Retinal pigment epithelial cell (primary cell): ENCODE data around the gene CACNA1C.

Experiments used
- DNase-seq: peaks from one replicate; pipeline ENCODE4 v3.0.0-alpha.2; 2010; ENCODE audit warnings: low read depth
- H3K4me3 ChIP-seq: 2 replicates; pipeline ENCODE4 v1.5.1; 2011; ENCODE audit warnings: mild to moderate bottlenecking, low read length, control low read depth, moderate library complexity
- TF ChIP-seq, protein P1 (sequence below): conservative IDR thresholded peaks from 2 replicates; pipeline ENCODE4 v1.5.1; 2011; ENCODE audit warnings: low read depth, low read length, control low read depth, inconsistent platforms

CACNA1C gene

DNA sequence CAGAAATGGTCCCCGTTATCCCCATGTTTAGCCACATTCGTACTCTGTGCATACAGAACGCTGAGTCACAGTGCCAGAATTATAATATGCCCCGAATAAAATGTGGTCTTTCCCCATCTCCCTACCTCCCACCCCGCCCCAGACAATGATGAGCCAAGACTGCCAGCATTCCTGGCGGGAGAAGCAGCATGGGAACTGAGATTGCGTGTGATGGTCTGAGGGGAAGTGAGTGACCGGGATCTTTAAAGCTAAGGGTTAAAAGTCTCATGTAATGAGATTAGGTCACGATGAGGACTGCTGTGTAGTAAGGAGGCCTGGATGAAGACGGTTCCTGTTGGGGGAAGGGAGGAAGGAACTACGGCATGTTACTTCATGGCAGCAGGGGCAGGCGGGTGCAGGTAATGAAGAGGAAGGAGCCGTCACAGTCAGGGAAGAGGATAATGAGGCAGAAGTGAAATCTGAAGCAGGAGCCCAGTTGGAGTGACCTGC lies 498.7 kb downstream of the CACNA1C start:
- DNase-seq = no peak
- H3K4me3 ChIP-seq = no peak overlapping the region
- TF ChIP-seq, protein P1, sequence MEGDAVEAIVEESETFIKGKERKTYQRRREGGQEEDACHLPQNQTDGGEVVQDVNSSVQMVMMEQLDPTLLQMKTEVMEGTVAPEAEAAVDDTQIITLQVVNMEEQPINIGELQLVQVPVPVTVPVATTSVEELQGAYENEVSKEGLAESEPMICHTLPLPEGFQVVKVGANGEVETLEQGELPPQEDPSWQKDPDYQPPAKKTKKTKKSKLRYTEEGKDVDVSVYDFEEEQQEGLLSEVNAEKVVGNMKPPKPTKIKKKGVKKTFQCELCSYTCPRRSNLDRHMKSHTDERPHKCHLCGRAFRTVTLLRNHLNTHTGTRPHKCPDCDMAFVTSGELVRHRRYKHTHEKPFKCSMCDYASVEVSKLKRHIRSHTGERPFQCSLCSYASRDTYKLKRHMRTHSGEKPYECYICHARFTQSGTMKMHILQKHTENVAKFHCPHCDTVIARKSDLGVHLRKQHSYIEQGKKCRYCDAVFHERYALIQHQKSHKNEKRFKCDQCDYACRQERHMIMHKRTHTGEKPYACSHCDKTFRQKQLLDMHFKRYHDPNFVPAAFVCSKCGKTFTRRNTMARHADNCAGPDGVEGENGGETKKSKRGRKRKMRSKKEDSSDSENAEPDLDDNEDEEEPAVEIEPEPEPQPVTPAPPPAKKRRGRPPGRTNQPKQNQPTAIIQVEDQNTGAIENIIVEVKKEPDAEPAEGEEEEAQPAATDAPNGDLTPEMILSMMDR = no peak

DNA sequence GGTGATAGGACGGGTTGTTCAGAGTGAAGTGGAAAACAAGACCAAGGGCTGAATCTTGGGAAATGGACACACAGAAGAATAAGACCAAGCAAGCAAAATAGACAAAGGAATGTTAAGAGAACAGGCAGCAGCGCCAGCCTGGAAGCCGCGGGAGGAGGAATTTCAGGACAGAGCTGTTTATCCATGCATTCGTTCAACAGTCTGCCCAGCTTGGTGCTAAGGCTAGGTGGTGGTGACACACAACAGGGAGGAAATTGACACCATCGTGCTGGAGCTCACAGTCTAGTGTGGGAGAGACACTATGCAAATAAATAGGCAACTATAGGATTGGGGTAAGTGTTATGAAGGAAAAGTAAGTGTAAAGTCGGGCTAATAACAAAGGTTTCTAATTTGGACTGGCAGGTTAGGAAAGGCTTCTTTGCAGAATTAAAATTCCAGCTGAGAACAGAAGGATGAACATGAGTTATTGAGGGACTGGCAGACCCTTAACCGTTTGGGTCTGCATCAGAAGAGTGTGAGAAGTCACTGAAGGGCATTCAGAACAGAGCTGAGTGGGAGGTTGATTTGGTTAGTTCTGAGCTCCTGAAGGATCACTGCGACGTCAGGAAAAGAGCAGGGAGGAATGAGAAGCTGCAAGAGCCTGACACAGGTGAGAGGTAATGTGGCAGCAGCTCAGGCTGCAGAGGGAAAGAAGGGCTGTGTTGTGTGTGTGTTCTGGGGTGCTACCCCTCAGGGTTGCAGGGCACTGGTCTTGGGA lies 499.4 kb downstream of the CACNA1C start:
- no peak for DNase-seq
- H3K4me3 ChIP-seq = no peak overlapping the region
- TF ChIP-seq, protein P1 = no peak

DNA sequence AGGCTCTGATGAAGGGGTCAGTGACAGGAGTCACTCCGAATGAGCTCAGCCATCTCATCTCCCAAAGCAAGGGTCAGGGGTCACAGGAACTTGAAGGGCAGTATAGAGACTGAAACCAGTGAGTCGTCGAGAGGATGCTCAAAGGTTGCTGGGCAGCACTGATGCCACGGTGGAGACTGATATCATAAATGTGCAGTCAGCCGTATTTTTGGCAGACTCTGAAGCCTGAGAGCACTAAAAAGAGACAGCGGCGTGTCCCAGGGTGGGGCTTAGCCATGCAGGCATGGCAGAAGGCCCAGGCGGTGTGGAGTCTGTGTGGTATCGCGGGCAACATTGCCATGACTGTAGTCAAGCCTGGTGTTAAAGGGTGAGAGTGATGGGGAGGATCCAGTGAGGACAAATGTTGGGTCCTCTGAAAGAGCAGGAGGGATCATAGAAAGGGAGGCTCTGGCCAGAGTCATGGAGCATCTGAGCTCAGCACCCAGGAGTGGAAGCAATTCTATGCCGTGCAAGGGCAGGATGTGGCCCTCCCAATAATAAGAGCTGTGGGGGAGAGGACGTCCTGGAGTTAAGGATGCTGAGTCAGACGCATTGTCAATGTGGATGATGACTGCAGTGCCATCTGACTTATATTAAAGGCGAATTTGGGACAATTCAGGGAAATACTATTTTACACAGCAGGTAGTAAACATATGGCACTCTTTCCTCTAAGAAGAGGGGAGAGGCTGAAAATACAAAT lies 500.8 kb downstream of the CACNA1C start:
- no peak for DNase-seq
- TF ChIP-seq, protein P1 = no peak

DNA sequence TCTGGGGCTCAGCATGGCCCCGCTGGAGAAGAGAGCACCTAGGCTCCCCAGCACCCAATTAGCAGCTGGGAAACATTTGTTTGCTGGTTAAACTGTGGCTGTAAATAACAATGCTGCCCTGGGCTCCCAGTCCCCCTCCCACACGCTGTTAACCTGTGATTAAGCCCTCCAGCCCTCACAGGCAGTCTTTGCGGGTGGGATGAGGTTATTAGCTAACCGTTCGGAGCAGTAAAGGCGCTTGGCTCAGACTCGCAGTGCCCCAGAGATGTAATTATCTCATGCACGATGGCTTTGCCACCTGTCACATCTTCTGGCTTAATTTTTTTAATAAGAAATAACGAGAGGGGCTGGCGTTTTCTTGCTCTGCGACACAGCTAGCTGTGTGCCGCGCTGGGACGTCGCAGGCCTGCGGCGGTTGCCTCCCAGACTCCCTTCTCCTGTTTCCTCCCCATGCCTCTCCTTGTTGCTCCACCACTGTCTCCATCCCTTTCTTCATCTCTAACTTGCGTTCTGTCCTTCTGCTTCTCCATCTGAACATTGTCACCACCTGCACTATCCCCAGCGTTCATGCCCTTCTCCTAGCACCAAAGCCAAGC lies 502.8 kb downstream of the CACNA1C start:
- TF ChIP-seq, protein P1 = no peak
- H3K4me3 ChIP-seq = no peak overlapping the region
- DNase-seq = no peak

More for the DNA sequence above, 500.8 kb downstream of the CACNA1C start:
- H3K4me3 ChIP-seq = no peak overlapping the region

DNA sequence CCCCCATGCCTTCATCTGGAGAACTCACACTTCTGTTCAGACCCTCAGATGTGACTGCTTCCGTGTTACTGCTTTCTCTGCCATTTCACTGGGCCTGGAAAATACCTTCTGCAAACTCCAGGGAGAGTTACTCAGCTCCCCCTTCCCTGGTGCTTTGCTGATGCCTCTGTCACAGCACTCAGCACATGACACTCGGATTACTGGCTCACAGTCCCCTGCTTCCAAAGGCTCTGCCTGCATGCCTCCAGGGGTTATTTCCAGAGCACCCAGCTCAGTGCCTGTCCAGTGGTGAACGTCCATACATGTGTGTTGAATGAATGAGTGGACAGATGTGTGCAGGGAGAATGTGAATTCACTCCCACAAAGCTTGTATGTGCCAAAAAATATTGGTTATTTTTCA lies 504.8 kb downstream of the CACNA1C start:
- no peak overlapping the region for H3K4me3 ChIP-seq
- no peak for DNase-seq
- TF ChIP-seq, protein P1 = no peak

DNA sequence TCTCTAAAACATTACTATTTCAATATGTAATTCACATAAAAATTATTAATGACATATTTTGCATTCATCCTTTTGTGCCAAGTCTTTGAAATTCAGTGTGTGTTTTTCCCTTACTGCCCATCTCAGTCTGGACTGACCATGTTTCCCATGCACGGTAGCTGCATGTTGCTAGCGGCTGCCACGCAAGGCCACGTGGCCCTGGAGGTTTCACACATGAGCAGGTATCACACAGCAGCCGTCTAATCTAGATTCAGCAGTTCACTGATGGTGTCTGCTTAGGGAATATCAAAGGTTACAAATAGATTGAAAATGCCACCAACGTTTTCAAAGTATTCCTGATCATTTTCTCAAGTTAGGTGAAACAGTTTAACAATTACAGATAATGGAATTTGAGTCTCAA lies 507.1 kb downstream of the CACNA1C start:
- DNase-seq = no peak
- no peak overlapping the region for H3K4me3 ChIP-seq
- TF ChIP-seq, protein P1 = no peak
